NCI-H748 (cell line): ENCODE results near the gene TMEM256.

Experiments
- DNase-seq: peaks from one replicate; lab custom pipeline; 2025; ENCODE audit not compliant: unreplicated experiment; lab: John Stamatoyannopoulos, UW

The TMEM256 gene

DNA sequence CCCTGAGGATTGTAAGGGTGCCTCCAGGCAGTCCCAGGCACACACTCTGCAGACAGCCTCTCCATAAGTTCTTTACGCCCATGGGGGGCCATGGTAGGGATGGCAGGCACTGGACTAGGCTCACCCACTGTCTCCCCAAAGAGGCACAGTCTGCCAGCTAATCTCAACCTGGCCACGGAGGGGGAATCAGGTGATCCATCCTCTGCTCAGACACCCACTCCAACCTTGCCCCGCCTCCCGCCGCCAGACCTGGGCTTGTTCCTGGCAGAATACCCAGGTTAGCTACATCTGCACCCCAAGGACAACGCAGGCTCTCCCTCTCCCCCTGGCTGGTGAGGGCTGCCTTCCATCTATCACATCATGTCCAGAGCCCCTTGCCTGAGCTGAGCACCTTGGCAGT is 5.0 kb upstream of the TMEM256 start:
- no peak for DNase-seq

DNA sequence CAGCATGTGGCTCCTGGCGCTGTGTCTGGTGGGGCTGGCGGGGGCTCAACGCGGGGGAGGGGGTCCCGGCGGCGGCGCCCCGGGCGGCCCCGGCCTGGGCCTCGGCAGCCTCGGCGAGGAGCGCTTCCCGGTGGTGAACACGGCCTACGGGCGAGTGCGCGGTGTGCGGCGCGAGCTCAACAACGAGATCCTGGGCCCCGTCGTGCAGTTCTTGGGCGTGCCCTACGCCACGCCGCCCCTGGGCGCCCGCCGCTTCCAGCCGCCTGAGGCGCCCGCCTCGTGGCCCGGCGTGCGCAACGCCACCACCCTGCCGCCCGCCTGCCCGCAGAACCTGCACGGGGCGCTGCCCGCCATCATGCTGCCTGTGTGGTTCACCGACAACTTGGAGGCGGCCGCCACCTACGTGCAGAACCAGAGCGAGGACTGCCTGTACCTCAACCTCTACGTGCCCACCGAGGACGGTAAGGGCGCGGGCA is 4.4 kb upstream of the TMEM256 start:
- DNase-seq: no peak

DNA sequence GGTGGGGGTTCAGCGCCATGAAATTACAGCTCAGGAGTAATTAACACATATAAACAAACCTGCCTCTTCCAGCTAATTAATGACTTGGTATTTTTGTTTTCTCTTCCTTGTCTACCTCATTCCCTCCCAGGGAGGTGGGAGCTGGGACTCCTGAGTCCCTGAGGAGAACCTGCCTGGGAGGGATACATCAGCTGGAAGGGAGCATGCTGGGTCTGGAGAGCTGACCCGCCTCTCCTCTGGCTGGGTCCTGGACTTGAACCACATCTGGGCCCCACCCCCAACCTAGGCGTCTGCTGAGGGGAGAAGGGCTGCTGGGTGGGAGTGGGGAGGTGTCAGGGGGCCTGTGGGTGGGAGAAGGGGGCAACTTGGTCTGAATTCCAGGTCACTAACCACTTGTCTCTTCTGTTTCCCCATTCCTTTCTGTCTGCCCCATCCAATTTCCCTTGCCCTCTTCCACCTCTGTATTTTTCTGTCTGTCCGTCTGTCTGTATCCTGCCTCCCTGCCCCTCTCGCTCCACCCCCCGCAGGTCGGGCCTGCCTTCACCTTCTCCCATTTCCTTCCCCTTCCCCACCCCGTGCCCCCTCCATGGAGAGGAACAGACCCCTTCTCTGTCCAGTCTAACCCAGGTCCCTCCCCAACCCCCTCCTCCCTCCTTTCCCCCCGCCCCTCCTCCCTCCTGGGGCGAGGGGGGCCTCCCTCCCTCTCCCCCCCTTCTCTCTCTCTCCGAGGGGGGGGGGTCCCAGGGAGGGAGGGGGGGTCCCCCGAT is 3.8 kb upstream of the TMEM256 start, which contains the start of gene NLGN2:
Gene NLGN2, plus strand, starts transcription at position 361 of the 767 bp plus-strand sequence. CDS start 411 bp downstream, outside the sequence.
- DNase-seq: no peak

DNA sequence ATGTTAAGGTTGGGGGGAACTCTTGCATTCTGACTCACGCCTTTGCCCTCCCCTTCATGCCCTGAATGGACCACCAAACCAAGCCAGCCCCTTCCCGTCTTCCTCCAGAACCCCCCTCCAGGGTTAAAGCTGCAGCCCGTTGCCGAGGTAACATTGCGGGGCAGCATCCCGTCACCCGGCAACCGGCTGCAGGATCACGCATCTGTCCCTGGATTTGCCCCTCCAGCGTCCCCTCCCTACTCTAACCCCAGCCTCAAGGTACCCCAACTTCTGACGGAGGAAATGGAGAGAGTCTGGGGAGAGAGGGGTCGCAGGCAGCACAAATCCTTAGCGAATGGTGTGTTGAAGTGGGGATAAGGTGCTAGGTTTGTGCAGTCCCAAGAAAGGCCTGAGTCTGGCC is 3.2 kb upstream of the TMEM256 start:
- DNase-seq: no peak

DNA sequence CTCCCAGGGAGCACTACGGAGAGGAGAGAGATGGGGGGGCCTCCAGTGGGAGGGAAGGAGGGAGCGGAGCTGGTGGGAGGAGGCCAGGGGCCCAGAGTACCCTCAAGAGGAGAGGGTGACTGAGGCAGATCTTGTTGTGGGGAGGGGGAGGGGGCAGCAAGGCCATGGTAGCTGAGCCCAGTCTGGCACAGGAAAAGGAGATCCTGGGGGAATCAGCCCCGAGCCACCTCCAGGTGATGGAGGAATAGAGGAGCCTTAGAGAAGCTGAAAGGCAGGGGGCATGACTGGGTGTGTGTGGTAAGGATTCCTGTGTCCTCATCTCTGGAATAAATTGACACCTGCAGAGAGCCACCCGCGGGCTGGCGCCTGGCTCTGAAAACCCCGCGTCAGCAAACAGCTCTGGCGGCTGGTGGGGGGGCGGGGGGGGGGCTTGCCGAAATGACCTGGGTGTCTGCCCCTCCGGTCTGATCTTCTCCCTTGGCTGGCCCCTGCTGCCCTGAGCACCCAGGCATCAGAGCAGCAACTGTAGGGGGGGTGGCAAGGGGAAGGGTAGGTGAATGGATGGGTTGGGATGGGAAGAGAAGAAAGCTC is 2.4 kb upstream of the TMEM256 start:
- peak; percentile 32 for DNase-seq

DNA sequence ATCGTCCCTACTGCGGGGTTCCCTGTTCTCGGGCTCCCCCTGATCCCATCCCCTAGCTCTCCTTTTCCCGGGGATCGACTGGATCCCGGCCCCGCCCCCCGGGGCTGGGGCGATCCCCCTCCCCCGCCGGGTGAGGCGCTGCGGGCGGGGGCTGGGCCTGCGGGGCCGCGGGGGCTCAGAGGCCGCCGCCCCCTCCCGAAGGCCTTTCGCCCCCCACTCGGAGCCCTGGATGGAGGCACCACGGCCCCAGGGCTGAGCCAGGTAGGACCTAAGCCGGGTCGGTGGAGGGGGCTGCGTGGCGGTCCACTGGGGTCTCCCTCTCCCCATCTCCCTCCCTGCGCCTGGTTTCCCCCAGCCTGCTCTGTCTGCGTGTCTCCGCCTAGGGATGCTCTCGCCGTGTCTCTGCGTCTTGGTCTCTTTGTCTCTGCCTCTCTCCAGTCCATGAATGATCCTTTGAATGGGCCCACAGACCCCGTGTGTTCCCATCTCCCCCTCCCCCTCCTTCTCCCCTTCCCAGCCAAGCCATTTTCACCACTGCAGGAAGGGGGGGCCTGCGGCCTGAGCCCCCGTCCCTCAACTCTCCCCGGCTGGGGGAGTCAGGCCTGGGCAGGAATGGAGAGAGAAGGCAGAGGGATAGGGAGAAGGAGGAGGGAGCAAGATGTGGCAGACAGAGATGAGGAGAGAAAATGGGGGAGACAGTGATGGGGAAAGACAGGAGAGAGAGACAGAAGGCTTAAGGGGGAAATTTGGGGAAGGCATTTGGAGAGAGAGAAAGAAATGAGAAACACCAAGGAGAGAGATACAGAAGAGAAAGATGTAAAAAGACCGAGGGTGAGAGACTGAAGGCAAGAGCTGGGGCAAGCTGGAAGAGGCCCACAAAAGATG is 1.7 kb upstream of the TMEM256 start:
- DNase-seq: peak; percentile 51

DNA sequence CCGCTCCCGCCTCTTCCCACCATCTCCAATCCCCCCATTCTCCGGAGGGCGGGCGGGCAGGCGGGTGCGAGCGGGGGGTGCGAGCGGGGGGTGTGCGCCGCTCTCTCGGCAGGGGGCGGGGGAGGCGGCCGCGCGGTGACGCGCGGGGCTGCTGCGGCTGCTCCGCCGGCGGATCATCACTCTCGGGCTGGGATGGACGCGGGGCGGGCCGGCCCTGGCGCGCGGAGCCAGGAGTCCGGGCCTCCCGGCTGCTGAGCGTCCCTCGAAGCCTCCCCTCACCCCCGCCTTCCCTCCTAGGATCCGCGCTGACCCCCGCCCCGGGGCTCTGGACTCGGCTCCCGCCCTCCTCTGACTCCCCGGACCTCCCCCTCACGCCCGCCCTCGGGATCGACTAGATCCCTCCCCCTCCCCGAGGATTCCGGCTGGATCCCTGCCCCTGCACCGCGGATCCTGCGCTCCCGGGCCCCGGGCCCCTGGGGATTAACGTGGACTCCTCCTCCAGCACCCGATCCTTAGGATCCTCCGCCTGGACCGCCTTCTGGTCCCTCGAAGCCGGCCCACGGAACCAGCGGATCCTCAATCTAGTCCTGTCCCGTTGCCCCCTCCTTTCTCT is 946 bp upstream of the TMEM256 start:
- no peak for DNase-seq

DNA sequence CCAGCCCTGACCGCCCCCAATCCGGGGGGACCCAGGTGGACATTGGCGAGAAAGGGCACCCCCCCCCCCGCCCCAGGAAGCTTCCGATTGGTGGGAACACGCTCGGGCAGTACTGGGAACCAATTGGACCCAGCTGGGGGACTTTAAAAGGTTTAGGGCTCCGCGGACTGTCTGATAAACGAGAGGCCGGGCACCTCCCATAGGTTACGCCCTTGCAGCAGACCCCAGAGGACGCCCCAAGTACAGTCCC is 245 bp downstream of the TMEM256 start:
- peak; percentile 93 for DNase-seq

DNA sequence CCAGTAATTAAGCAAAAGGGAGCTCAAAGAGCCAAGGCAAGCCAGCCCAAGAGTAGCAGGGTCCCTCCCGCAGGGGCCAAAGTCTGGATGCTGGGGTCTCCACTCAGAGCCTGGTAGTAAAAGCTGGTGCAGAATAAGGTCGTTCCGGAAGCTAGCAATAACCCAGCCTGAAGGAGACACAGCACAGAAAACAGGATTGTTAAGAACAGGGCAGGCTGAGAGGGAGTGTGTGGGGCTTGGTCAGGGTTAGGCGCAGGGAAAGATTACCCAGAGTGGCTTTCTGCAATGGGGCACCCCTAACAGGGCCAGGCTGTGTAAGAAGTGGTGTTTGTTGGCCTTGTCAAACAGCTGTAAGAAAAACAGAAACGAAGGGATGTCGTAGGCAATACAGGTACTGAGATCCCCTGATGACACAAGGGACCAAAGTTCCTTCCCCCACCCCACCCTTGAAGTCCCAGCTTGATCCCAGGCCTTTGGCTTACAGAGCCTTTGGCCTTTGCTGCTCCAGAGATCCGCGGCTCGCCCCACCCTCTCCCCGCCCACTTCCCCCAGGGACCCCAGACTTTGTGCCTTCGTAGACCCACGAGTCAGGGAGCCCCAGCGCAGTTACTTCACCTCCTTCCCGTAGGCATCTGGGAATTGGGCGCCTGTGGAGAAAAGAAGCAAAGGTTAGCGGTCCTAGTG is 712 bp downstream of the TMEM256 start:
- DNase-seq: peak; percentile 78

DNA sequence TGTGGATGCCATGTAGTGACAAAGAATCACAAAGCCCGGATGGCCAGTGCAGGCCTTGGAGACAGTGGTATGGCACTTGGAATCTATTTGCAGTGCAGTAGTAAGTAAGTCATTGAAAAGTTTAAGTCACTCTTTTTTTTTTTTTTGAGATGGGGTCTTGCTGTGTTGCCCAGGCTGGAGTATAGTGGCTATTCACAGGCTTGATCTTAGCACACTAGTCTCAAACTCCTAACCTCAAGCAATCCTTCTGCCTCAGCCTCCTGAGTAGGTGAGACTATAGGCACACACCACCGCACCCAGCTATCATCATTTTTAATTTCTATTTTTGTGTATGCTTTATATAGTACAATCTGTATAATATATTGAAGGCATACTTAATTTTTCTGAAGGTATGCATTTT is 5.3 kb downstream of the TMEM256 start:
- DNase-seq: no peak

DNA sequence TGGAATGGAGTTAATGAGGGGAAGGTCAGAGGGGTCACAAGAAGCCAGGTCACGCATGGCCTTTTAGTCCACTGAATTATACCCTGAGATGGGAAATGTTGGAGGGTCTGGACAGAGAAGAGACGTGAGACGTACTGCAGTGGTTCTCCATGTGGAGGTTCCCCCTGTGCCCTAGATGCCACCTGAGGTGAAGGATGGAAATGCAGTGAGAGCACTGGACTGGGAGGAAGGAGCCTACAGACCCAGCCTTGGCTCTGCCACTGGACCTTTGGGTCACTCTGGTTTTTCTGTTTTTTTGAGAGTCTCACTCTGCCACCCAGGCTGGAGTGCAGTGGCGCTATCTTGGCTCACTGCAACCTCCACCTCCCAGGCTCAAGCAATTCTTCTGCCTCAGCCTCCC is 7.8 kb downstream of the TMEM256 start:
- no peak for DNase-seq

DNA sequence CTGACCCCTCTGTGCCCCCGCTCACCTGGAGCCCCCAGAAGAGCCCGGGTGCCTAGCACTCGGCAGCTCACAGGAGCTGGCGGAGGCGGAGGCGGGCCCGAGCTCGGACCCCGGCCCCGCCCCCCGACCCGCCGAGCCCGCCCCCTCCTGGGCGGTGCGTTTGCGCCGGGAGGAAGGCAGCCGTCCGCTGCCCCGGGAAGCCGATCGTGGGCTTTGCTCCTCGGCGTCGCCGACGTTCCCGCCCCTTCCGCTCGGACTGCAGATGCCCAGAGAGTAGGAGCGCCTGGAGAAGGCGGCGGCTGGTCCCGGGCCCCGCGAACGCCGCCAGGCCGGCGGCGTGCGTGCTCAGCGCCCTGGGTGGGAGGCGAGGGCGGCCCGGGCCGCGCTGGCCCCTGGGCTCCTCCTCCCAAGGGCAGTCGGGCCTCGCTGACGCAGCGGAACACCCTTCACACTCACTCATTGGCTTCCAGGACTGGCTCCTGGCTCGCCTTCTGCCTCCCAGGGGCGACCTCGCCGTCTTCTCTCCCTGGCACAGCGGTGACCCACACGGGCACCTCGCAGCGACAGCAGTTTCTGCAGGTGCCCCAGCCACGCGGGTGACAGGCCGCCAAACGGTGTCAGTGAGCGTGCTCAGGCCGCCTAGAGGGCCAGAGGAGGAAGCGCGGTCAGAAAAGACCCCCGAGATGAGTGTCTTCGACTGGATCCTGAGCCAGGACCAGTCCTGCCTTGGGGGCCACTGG is 9.3 kb downstream of the TMEM256 start, which contains the start of gene PLSCR3:
Gene PLSCR3, minus strand, starts transcription at position 74 of the 740 bp plus-strand sequence. CDS start 415 bp downstream, outside the sequence.
- DNase-seq: peak; percentile 91

DNA sequence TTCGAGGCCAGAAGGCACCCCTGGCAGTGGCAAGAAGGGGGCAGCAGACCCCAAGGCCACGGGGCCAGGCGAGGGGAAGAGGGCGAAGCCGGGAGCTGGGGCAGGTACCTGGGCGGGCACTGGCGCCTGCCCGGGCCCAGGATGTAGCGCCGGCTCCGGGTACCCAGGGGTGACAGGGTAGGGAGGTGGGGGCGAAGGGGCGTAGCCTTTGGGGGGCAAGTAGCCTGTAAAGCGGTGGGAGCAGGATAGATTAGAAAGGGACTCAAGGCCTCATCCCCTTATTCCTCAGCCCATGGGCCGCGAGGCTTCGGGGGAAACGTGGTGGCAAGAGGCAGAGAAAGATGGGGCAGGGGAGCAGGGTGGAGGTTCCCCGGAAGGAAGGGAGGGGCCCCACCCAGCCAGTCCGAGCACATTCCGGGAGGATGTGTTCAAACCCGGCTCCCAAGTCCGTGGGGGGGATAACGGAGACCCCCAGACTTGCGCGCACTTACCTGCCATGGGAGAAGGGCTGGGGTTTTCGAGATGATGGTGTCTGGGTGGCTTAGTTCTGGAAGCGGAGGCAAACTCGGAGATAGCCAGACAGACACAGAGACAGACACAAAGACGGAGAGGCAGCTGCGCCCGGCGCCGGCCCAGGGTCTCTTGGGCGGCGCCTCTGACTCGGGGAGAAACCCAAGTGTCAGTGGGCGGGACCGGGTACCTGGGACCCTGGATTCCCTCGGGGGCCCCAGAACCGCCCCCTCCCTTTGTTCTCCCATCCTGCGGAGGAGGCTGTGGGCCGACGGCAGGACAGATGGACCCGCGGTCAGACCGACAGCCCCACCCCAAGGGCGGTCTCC is 10.1 kb downstream of the TMEM256 start:
- peak; percentile 85 for DNase-seq

DNA sequence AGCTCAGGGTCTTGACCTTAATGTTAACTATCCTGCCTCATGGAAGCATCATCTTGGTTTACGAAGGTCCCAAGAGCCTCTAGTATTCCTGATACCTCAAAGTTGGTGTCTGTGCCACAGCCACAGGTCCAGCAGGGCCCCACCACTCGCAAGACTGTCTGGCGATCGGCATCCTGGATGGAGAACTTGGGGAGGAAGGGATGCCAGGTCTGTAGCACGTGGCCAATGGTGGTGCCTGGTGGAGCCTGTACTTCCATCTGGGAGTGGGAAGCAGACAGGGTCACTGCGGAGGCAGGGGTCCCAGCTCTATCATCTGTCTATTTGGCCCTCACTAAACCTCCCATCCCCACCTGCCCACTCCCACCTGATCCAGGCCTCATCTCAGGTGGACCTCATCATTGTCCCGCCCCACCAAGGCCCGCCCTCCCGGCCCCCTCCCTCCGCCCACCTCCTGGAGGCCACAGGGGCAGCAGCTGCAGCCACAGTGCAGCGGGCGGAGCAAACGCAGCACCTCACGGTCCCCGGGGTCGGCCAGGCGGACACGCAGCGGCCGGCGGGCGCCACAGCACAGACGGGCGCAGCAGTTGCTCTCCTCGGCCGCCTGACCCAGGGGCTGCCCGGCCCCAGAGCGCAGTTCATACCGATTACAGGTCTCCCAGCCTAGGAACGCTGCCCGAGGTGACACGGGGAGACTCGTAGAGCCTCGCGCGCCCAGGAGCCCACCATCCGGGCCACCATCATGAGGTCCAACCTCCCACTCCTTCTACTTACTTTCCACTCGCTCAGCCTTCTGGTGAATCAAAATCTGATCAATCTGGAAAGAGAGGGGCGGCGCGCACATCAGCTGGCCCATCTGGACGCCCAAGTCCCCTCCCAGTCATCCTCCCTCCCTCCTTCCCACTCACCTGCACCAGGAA is 10.9 kb downstream of the TMEM256 start:
- DNase-seq: no peak

DNA sequence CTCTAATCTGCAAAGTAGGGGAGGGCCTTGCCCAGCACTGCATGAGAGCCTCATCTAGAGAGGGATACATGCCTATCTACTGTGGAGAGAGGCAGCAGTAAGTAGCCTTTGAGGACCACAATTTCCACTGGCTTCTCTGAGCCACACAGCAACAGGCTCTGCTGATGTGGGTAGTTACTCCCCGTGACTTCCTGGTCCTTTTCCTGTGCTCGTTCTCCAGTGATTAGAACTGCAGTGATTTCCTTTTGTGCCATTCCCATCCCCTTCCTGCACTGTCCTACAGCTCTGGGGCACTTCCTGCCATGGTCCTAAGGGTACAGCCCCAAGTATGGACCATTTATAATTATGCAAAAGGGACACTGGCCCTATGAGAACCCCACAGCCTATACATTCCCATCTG is 12.6 kb downstream of the TMEM256 start:
- no peak for DNase-seq

DNA sequence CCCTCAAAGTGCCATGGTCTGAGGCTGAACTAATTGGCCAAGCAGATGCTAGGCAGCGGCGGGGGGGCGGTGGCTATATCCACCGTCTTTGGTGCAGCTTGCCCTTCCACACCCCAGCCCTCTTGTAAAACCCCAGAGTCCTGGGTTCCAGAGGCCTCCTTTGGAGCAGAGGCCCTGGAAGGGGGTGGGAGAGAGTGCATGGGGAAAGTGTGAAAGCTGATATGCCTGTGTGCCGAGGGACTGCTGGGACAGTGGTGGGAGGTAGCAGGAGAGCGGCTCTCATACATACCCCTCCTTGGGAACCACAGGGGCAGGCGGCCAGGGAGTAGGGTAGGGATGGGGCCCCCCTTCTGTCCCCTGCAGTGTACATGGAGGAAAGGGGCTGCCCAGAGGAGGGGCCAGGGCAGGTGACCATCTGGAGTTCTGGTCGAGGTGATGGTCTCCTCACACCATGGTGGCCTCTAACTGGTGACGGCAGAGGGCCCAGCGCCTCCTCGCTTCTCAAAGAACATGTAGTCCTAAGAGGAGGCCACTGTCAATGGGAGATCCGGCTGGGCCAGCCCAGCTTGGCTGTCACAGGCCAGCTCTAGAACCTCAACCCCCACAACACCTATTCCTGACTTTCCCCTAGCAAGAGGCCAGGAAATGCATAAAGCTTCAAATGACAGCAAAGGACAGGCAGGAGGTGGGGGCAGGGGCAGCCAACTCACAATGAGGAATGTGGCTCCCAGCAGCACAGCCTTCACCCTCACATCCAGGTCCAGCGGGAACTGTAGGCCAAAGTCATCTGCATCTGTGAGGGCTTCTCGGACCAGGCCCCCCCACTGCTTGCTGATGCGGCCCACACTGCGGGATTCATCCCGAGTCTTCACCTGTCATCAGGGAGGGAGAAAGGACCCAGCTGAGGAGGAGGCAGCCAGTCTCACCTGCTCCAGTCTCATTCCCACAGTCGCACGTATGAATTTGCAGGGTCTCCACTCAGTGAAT is 13.7 kb downstream of the TMEM256 start:
- no peak for DNase-seq

DNA sequence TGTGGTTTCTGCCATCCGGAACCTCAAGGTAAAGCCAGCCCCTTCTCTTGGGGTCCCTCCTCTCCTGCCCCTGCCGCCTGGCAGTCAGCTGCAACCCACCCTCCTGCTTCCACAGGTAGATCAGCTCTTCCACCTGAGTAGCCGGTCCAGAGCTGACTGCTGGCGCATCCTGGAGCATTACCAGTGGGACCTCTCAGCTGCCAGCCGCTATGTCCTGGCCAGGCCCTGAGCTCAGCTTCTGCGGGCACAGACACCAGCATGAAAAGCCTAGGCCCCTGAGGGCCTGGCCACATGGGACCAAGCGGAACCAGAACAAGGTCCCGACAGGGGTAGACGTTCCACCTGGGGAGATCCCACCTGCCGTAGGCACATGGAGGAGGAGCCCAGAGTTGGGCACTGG is 15.0 kb downstream of the TMEM256 start:
- DNase-seq: no peak
